LoVo (cell line): ENCODE results near the gene WDTC1.

Source experiments
- DNase-seq: peaks from one replicate; pipeline ENCODE4 v3.0.0-alpha.2; 2016; ENCODE audit warnings: low spot score

The WDTC1 gene

GRCh38 chr1:27336756-27337155 is 102.3 kb downstream of the WDTC1 start:
- no peak for DNase-seq

DNA sequence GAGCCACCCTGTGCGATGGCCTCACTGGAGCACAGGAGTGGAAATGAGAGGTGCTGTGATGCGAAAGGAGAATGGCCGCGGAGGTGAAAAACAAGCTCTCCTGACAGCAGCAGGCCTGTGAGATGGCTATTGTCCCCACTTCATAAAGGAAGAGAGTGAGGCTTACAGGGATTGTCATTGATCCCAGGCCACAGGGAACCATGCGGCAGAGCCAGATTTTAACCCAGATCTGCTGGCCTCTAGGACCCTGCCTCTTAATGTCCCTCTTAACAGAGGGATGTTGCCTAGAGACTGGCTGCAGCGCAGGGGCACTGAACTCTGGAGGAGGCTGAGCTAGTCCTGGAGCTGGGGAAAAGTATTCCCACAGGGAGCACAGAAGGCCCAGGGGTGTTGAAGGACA is 104.3 kb downstream of the WDTC1 start:
- DNase-seq, result no peak

GRCh38 chr1:27339213-27339612 is 104.8 kb downstream of the WDTC1 start:
- no peak for DNase-seq

- DNase-seq, result no peak
Measured at GRCh38 chr1:27341525-27342252, 107.3 kb downstream of the WDTC1 start, which contains the start of gene SYTL1. Gene SYTL1 (plus strand): TSS chr1:27342022. CDS start chr1:27345335, 3,313 bp downstream.

DNA sequence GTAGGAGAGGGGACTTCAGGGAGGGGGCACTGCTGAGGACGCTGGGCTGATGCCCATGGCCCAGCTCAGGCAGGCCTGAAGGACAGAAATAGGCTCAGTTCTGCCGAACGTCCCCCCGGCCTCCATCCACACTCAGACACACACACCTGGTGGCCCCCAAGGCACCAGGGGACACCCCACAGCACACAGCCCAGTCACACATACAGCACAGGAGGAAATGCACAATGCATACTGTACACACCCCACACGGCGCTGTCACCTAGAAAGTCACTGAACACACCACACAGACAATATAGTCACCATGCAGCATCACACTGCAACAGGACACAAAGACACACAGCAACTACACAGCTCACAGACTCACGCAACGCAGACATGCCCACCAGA is 108.0 kb downstream of the WDTC1 start:
- DNase-seq, result no peak

DNA sequence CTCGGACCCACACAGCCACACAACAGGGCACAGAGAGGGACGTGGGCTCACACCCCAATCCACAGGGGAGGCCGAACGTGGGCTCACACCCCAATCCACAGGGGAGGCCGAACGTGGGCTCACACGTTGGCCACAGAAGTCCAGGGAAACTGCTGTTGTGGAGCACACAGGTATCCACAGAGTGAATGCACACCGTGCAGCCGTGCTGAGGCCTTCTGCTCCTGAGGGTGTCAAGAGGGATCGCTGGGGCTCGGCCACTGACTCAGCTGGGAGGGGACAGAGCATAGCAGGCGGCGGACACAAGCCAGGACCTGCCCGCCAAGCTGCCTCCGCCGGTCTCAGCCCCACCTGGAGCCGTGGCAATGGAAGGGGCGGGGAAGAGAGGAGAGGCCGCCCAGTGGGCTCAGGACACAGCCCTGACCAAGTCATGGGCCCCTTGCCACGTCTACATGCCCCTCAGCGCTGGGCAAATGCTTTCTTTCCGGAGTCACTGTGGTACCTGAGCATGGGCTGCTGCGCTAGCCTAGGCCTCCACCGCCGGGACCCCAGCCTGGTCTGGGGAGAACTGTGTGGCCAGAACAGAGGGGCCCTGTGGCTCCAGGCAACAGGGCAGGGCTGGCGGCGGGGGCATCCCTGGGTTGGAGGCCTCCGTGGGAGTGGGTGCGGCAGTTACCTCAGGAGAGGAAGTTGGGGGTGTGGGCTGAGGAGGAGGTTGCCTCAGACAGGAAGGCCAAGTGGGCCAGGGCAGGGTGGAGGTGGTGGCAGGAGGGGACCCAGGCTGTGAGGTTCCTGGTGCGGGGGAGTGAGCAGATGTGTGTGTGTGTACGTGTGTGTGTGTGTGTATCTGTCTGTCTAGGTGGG is 108.6 kb downstream of the WDTC1 start:
- peak; percentile 44 for DNase-seq

GRCh38 chr1:27343639-27344025 is 109.2 kb downstream of the WDTC1 start:
- no peak for DNase-seq

- DNase-seq, result no peak
Measured at GRCh38 chr1:27345272-27345671, 110.8 kb downstream of the WDTC1 start.

DNA sequence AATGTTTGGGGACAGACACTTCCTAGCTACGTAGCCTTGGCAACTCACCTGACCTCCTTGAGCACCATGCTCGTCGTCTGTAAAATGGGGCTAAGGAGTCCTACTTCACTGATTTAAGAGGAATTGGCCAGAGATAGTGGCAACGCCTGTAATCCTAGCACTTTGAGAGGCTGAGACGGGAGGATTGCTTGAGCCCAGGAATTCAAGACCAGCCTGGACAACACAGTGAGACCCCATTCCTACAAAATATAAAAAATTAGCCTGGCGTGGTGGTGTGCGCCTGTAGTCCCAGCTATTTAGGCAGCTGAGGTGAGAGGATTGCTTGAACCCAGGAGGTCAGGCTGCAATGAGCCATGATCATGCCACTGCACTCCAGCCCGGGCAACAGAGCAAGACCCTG is 111.9 kb downstream of the WDTC1 start:
- no peak for DNase-seq

GRCh38 chr1:27346991-27347624 is 112.7 kb downstream of the WDTC1 start:
- DNase-seq, result peak; percentile 42

DNA sequence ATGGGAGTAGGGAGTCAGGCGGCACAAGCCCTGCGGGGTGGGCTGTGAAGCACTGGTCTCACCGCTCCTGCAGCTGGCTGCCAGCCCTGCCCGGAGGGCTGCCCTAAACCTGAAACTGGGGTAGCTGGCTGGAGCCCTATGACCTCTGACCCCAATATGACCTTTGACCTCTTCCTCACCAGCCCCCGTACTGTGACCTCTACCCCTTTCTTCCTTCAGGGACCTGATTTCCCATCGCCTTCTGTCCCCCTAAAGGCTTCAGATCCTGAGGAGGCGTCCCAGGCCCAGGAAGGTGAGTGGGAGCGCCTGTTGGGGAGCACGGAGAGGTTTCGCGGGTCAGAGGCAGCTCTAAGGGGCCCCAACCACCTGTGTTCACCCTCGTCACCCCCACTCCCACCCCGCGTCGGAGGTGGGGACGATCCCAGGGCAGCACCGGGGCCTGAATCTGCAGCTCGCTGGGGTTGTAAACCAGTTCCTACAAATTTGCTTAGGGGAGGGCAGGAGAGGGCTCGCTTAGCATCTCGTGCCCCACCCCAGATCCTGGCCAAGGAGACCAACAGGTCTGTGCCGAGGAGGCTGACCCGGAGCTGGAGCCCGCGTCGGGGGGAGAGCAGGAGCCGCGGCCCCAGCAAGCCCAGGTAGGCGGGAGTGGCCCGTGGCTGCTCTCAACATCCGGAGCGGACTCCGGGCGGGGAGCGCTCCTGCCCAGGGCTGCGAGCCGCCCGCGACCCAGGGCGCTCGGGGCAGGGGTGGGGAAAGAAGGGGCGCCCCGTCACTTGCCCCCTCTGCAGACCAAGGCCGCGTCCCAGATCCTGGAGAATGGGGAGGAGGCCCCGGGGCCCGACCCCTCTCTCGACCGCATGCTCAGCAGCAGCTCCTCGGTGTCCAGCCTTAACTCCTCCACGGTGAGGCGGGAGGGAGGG is 114.7 kb downstream of the WDTC1 start:
- DNase-seq, result peak; percentile 47

DNA sequence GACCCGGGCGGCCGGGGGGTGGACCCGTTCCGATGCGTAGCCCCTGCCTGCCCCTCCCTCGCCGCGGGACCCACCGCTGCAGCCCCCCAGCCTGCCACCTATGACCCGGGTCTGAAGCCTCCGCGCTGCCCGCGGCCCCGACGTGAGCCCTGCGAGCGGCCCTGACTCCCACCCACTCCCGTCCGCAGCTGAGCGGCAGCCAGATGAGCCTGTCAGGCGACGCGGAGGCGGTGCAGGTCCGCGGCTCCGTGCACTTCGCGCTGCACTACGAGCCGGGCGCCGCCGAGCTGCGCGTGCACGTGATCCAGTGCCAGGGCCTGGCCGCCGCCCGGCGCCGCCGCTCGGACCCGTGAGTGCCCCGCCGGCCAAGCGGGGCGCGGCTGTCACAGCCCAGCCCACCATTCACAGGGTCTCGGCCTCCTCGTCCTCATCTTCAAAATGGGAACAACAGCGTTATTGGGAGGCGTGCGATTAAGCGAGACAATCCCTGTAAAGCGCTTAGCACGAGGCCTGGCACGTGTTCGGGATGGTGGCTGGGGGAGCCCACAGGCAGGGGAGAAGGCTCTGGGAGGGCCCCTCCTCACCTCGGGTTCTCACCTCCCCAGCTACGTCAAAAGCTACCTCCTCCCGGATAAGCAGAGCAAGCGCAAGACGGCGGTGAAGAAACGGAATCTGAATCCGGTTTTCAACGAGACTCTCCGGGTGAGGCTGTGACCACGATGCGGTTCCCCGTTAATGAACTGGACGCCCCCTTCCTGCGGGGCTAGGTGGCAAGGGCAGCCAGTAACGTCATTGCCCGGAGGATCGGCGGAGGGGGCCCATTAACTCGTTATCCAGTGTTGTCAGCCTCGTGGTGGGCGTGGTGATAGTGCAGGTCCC is 115.6 kb downstream of the WDTC1 start:
- no peak for DNase-seq

GRCh38 chr1:27350663-27351540 is 116.5 kb downstream of the WDTC1 start:
- no peak for DNase-seq

DNA sequence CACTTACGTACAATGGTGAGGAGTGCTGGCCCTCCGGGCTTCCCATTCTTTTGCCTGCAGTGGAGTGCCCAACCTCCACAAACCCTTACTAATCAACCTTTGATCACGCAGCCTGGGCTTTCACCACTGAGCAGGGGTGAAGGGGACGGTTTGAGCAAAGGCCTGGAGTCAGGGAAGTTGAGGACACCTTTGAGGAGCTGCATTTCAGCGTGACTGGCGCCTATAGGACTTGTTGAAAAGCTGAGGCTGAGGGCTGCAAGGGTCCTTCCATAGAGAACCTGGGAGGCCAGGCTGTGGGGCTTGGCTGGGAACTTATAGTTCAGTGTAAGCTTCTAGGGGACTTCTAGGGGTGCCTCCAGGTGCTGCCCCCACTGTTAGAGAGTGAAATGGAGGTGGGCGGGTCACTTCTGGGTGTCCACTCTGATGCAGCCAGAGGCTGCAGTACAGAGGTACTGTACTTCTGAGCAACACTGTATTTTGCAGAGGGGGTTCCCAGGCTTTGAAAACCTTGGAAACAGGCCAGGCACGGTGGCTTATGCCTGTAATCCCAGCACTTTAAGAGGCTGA is 117.2 kb downstream of the WDTC1 start:
- no peak for DNase-seq

- DNase-seq, result no peak
Measured at GRCh38 chr1:27353166-27353565, 118.7 kb downstream of the WDTC1 start.

GRCh38 chr1:27353629-27354028 is 119.2 kb downstream of the WDTC1 start:
- no peak for DNase-seq

- DNase-seq, result no peak
Measured at GRCh38 chr1:27355683-27356082, 121.3 kb downstream of the WDTC1 start.

GRCh38 chr1:27356277-27356618 is 121.8 kb downstream of the WDTC1 start:
- no peak for DNase-seq

DNA sequence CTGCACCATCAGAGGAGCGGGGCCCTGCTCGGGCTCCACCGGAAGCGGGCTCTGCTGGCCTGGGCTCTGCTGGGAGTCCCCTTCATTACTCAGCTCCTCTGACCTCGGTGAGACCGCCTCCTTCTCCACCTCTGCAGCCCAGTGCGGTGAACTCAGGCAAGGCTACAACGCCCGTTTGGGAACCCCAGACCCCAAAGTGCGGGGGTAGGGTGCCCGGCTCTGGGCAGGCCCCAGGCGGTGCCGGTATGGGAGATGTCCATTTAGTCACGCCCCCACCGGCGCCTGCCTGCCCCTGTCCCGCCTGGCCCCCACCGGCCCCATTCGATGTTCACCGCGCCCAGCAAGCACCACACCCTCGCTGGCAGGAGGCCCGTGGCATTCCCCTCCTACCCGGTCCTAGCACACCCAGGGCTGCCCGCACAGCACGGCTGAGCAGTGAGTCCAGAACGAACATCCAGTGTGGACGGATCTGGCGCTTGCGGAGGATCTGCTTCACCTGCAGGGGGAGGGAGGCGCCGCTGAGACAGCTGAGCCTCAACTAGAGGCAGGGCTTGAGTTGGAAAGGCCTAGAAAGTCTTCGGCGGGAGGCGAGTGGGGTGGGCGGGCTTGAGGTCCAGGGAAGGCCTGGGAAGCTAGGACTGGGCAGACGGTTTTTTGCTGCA is 122.3 kb downstream of the WDTC1 start:
- no peak for DNase-seq
